Neural cell (in vitro differentiated cells): ENCODE results near the gene ZNF467. TPM values are rescaled to one million over a fixed set of nuclear protein-coding genes. Genes with fewer than 3 reads are reported as not detected.

Experiments
- H2AFZ ChIP-seq: fragments of 200-600, 300-800 bp; sonication (generic), shearing (Covaris generic); 2 replicates; pipeline ENCODE4 v1.6.0; 2014; ENCODE audit warnings: low read depth, mild to moderate bottlenecking, antibody characterized with exemption, low read length, moderate library complexity
- H3F3A ChIP-seq: fragments of 200-600 bp; shearing (Covaris generic); 2 replicates; pipeline ENCODE4 v1.6.1; 2016; ENCODE audit warnings: mild to moderate bottlenecking, moderate library complexity, mixed read lengths, antibody characterized with exemption, low read length; ENCODE audit not compliant: insufficient read depth, poor library complexity, severe bottlenecking
- H3K27ac ChIP-seq: fragments of 200-600, 300-800 bp; sonication (generic), shearing (Covaris generic); 2 replicates; pipeline ENCODE4 v1.5.1; 2014; ENCODE audit warnings: mild to moderate bottlenecking, low read length, moderate library complexity
- H3K27me3 ChIP-seq: fragments of 300-800, 200-600 bp; sonication (generic), shearing (Covaris generic); 2 replicates; pipeline ENCODE4 v1.6.0; 2014; ENCODE audit warnings: mild to moderate bottlenecking, low read depth, low read length, moderate library complexity; ENCODE audit not compliant: insufficient read depth
- H3K36me3 ChIP-seq: fragments of 300-800, 200-600 bp; sonication (generic), shearing (Covaris generic); 2 replicates; pipeline ENCODE4 v1.5.1; 2014; ENCODE audit warnings: mild to moderate bottlenecking, antibody characterized with exemption, low read length, moderate library complexity; ENCODE audit not compliant: insufficient read depth
- H3K4me2 ChIP-seq: fragments of 300-800, 200-600 bp; sonication (generic), shearing (Covaris generic); 2 replicates; pipeline ENCODE4 v1.6.0; 2014; ENCODE audit warnings: mild to moderate bottlenecking, low read length
- H3K4me3 ChIP-seq: fragments of 300-800, 200-600 bp; sonication (generic), shearing (Covaris generic); 2 replicates; pipeline ENCODE4 v1.5.1; 2014; ENCODE audit warnings: mild to moderate bottlenecking, low read length, moderate library complexity
- H3K79me2 ChIP-seq: fragments of 200-600 bp; shearing (Covaris generic); replicated peaks from 2 replicates; pipeline ENCODE4 v1.6.0; 2014; ENCODE audit warnings: mild to moderate bottlenecking, low read length, moderate library complexity; ENCODE audit not compliant: insufficient read depth
- H3K9ac ChIP-seq: fragments of 300-800, 200-600 bp; sonication (generic), shearing (Covaris generic); 2 replicates; pipeline ENCODE4 v1.6.1; 2016; ENCODE audit warnings: mild to moderate bottlenecking, low read length, mixed read lengths
- H3K9me2 ChIP-seq: fragments of 200-600 bp; shearing (Covaris generic); 2 replicates; pipeline ENCODE4 v1.6.1; 2016; ENCODE audit warnings: mild to moderate bottlenecking, low read length, mixed read lengths; ENCODE audit not compliant: insufficient read depth
- H3K9me3 ChIP-seq: fragments of 200-600, 300-800 bp; sonication (generic), shearing (Covaris generic); 2 replicates; pipeline ENCODE4 v1.6.1; 2016; ENCODE audit warnings: mild to moderate bottlenecking, mixed run types, low read length, moderate library complexity, mixed read lengths
- H4K20me1 ChIP-seq: fragments of 200-600 bp; shearing (Covaris generic); 2 replicates; pipeline ENCODE4 v1.6.1; 2016; ENCODE audit warnings: mild to moderate bottlenecking, mixed run types; ENCODE audit not compliant: insufficient read depth
- EP300 ChIP-seq: fragments of 450-650 bp; conservative IDR thresholded peaks from 2 replicates; pipeline ENCODE4 v1.6.1; 2014; ENCODE audit warnings: antibody characterized with exemption, mild to moderate bottlenecking, moderate library complexity; ENCODE audit not compliant: poor library complexity, severe bottlenecking
- EZH2 ChIP-seq: fragments of 200-600, 300-800 bp; shearing (Covaris generic), sonication (generic); IDR thresholded peaks from 2 replicates; pipeline ENCODE4 v1.6.1; 2014; ENCODE audit warnings: antibody characterized with exemption, low read length, borderline replicate concordance, mild to moderate bottlenecking; ENCODE audit not compliant: insufficient read depth, poor library complexity, severe bottlenecking
- MXI1 ChIP-seq: fragments of 450-650 bp; conservative IDR thresholded peaks from 2 replicates; pipeline ENCODE4 v1.6.1; 2014; ENCODE audit warnings: antibody characterized with exemption, mild to moderate bottlenecking; ENCODE audit not compliant: poor library complexity, severe bottlenecking
- POLR2AphosphoS5 ChIP-seq: IDR thresholded peaks from 2 replicates; pipeline ENCODE4 v1.6.1; 2012
- RAD21 ChIP-seq: fragments of 450-650 bp; conservative IDR thresholded peaks from 2 replicates; pipeline ENCODE4 v1.6.1; 2014; ENCODE audit warnings: antibody characterized with exemption, mild to moderate bottlenecking, moderate library complexity
- SMC3 ChIP-seq: fragments of 450-650 bp; conservative IDR thresholded peaks from 2 replicates; pipeline ENCODE4 v1.6.1; 2014; ENCODE audit warnings: antibody characterized with exemption, mild to moderate bottlenecking, moderate library complexity; ENCODE audit not compliant: poor library complexity
- TAF1 ChIP-seq: IDR thresholded peaks from 2 replicates; pipeline ENCODE4 v1.6.1; 2012; ENCODE audit warnings: low read depth
- polyA plus RNA-seq: library from polyadenylated mRNA; depleted of rRNA; stranded (reverse); fragments of >200 nt; gene quantifications from 2 replicates; pipeline ENCODE4 v1.2.3, GENCODE V29; 2014
- TF ChIP-seq, protein P1 (sequence below): fragments of 450-650 bp; IDR thresholded peaks from 2 replicates; pipeline ENCODE4 v1.5.1; 2014; ENCODE audit warnings: antibody characterized with exemption, mild to moderate bottlenecking, moderate library complexity; ENCODE audit not compliant: poor library complexity, severe bottlenecking
- TF ChIP-seq, protein P2 (sequence below): IDR thresholded peaks from 2 replicates; pipeline ENCODE4 v1.6.1; 2012; ENCODE audit warnings: borderline replicate concordance

ZNF467 gene
- polyA plus RNA-seq, 1 donor from 2014 or later, result 11.9 TPM

DNA sequence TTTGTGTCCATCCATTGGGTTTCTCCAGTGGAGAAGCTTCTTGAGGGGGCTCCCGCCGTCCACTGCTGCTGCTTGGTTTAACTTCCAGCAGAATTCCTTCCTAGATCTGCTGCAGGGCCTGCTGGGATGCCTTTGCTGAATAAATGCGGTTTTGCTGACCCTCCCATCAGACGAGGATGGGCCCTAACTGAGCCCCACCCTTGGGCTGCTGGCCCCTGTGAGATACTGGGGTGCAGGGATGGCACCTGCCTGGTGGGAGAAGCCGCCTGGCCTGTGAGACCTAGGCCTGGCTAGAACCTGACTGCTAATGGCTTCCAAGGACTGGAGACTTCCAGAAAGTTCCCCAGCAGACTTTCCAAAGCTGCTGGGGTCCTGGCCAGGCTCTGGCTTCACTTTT lies 43.8 kb downstream of the ZNF467 start:
- H4K20me1 ChIP-seq, result no peaks in the 10 kb centered on the region
- H3K4me3 ChIP-seq, result no peak overlapping the region
- no peaks in the 10 kb centered on the region for H3F3A ChIP-seq
- H3K79me2 ChIP-seq, result no peaks in the 10 kb centered on the region
- no peaks in the 10 kb centered on the region for H3K27me3 ChIP-seq
- no peak overlapping the region for H3K4me2 ChIP-seq
- no peaks in the 10 kb centered on the region for H3K9me3 ChIP-seq
- no peak overlapping the region for H2AFZ ChIP-seq
- H3K27ac ChIP-seq, result no peak overlapping the region
- no peak overlapping the region for H3K9ac ChIP-seq
- H3K36me3 ChIP-seq, result no peaks in the 10 kb centered on the region
- no peak for TF ChIP-seq RAD21
- no peak for TF ChIP-seq SMC3
- TF ChIP-seq, protein P1, sequence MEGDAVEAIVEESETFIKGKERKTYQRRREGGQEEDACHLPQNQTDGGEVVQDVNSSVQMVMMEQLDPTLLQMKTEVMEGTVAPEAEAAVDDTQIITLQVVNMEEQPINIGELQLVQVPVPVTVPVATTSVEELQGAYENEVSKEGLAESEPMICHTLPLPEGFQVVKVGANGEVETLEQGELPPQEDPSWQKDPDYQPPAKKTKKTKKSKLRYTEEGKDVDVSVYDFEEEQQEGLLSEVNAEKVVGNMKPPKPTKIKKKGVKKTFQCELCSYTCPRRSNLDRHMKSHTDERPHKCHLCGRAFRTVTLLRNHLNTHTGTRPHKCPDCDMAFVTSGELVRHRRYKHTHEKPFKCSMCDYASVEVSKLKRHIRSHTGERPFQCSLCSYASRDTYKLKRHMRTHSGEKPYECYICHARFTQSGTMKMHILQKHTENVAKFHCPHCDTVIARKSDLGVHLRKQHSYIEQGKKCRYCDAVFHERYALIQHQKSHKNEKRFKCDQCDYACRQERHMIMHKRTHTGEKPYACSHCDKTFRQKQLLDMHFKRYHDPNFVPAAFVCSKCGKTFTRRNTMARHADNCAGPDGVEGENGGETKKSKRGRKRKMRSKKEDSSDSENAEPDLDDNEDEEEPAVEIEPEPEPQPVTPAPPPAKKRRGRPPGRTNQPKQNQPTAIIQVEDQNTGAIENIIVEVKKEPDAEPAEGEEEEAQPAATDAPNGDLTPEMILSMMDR, result no peak
- no peak for TF ChIP-seq POLR2AphosphoS5
- TF ChIP-seq, protein P2, sequence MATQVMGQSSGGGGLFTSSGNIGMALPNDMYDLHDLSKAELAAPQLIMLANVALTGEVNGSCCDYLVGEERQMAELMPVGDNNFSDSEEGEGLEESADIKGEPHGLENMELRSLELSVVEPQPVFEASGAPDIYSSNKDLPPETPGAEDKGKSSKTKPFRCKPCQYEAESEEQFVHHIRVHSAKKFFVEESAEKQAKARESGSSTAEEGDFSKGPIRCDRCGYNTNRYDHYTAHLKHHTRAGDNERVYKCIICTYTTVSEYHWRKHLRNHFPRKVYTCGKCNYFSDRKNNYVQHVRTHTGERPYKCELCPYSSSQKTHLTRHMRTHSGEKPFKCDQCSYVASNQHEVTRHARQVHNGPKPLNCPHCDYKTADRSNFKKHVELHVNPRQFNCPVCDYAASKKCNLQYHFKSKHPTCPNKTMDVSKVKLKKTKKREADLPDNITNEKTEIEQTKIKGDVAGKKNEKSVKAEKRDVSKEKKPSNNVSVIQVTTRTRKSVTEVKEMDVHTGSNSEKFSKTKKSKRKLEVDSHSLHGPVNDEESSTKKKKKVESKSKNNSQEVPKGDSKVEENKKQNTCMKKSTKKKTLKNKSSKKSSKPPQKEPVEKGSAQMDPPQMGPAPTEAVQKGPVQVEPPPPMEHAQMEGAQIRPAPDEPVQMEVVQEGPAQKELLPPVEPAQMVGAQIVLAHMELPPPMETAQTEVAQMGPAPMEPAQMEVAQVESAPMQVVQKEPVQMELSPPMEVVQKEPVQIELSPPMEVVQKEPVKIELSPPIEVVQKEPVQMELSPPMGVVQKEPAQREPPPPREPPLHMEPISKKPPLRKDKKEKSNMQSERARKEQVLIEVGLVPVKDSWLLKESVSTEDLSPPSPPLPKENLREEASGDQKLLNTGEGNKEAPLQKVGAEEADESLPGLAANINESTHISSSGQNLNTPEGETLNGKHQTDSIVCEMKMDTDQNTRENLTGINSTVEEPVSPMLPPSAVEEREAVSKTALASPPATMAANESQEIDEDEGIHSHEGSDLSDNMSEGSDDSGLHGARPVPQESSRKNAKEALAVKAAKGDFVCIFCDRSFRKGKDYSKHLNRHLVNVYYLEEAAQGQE, result no peak
- no peak for TF ChIP-seq EP300
- TF ChIP-seq EZH2, result no peak
- no peak for TF ChIP-seq TAF1
- no peak for TF ChIP-seq MXI1
- no peaks in the 10 kb centered on the region for H3K9me2 ChIP-seq

DNA sequence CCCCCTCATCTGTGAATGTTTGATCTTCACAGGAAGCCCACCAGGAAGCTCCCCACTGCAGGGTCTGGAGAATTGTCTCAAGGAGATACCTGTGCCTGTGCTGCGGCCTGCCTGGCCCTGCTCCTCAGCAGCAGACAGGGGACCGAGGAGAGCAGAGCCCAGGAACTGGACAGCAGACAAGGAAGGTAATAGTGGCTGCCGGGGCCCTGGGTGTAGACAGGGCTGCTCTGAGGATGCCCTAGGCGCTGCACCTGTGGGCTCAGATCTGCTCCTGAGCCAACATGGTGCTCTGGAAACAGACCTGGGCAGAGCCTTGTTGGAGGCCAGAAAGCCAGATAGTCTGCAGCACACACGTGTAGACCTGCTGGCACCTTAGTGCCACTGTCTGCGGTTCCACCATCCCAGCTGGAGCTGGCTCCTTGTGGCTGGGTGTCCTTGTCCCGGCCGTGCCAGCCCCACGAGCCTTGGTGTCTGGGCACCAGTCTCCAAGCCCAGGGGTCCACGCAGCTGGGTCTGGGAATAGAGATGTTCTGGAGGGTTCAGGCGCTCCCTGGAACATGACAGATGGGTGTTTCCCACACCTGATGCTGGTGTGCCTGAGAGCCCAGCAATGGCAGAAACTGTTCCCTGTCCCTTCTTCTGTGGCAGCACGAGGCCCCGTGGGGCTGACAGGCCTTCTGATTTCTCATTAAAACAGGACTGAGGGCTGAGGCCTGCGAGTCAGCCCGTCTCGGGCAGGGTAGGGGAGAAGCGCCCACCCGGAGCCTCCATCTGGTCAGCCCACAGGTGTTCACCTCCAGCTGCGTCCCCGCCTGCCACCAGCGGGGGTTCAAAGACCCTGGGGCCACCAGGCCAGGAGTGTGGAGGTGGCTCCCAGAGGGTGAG lies 44.7 kb downstream of the ZNF467 start:
- no peaks in the 10 kb centered on the region for H3K79me2 ChIP-seq
- H3K9me2 ChIP-seq, result no peaks in the 10 kb centered on the region
- no peak overlapping the region for H3K27ac ChIP-seq
- no peaks in the 10 kb centered on the region for H4K20me1 ChIP-seq
- H3K27me3 ChIP-seq, result no peaks in the 10 kb centered on the region
- TF ChIP-seq SMC3 (no peak), EP300 (no peak), EZH2 (no peak), RAD21 (no peak), POLR2AphosphoS5 (no peak), MXI1 (no peak), TAF1 (no peak)
- TF ChIP-seq, protein P2, result no peak
- TF ChIP-seq, protein P1, result no peak
- no peak overlapping the region for H3K4me2 ChIP-seq
- H3K9me3 ChIP-seq, result no peaks in the 10 kb centered on the region
- no peak overlapping the region for H3K9ac ChIP-seq
- no peaks in the 10 kb centered on the region for H3K36me3 ChIP-seq
- no peak overlapping the region for H3K4me3 ChIP-seq
- no peak overlapping the region for H2AFZ ChIP-seq
- no peaks in the 10 kb centered on the region for H3F3A ChIP-seq
